HG03571 (cell line): ENCODE results near the gene TBX1.

Source experiments
- ATAC-seq: cut with Tn5 transposase; IDR thresholded peaks from one replicate; pipeline ENCODE4 v1.9.1; 2021; ENCODE audit not compliant: unreplicated experiment

TBX1 gene

GRCh38 chr22:19737846-19738663 lies 22.5 kb upstream of the TBX1 start:
- no peak for ATAC-seq

GRCh38 chr22:19738664-19739447 lies 21.7 kb upstream of the TBX1 start:
- no peak for ATAC-seq

GRCh38 chr22:19739448-19739895 lies 21.1 kb upstream of the TBX1 start:
- ATAC-seq = no peak

- ATAC-seq = no peak
These were observed 20.6 kb upstream of the TBX1 start for GRCh38 chr22:19739911-19740449.

- ATAC-seq = no peak
These were observed 20.0 kb upstream of the TBX1 start for GRCh38 chr22:19740586-19740985.

- ATAC-seq = no peak
These were observed 19.5 kb upstream of the TBX1 start for GRCh38 chr22:19741053-19741452.

- ATAC-seq = no peak
These were observed 18.2 kb upstream of the TBX1 start for GRCh38 chr22:19742160-19743066.

GRCh38 chr22:19743081-19743480 lies 17.5 kb upstream of the TBX1 start:
- no peak for ATAC-seq

GRCh38 chr22:19743651-19744050 lies 16.9 kb upstream of the TBX1 start:
- ATAC-seq = no peak

GRCh38 chr22:19744350-19745006 lies 16.1 kb upstream of the TBX1 start:
- no peak for ATAC-seq

GRCh38 chr22:19745155-19746101 lies 15.2 kb upstream of the TBX1 start:
- ATAC-seq = no peak

- no peak for ATAC-seq
These were observed 13.9 kb upstream of the TBX1 start for GRCh38 chr22:19746726-19747125.

- no peak for ATAC-seq
These were observed 13.0 kb upstream of the TBX1 start for GRCh38 chr22:19747551-19747950.

- ATAC-seq = no peak
These were observed 12.4 kb upstream of the TBX1 start for GRCh38 chr22:19748139-19748538.

- no peak for ATAC-seq
These were observed 11.4 kb upstream of the TBX1 start for GRCh38 chr22:19748991-19749664.

GRCh38 chr22:19749876-19750275 lies 10.7 kb upstream of the TBX1 start:
- ATAC-seq = no peak

- no peak for ATAC-seq
These were observed 9.8 kb upstream of the TBX1 start for GRCh38 chr22:19750507-19751490.
